Activated CD8-positive, alpha-beta memory T cell treated with anti-CD3 and anti-CD28 coated beads, Interleukin-2, amount 50 U/mL, for 24 hours (primary cell): Measurements from ENCODE around the gene AKR1C1.
"Not testable (repeated sequence)": the region's sequence is repeated elsewhere in the genome, so short reads cannot be mapped to it uniquely, and the experiment has no call there.

Experiments
- DNase-seq: peaks from one replicate; pipeline ENCODE4 v3.0.0-alpha.2; 2020; ENCODE audit errors: extremely low read depth

AKR1C1 gene

GRCh38 chr10:4962876-4963814 is at the start of gene AKR1C1:
Gene AKR1C1, plus strand, starts transcription at chr10:4963415. Its CDS starts 30 bp downstream, at chr10:4963445.
- DNase-seq: not testable (repeated sequence)

- no peak for DNase-seq
Observed at GRCh38 chr10:4914213-4914850, 48.9 kb upstream of the AKR1C1 start.

GRCh38 chr10:4916086-4916716 is 47.0 kb upstream of the AKR1C1 start:
- DNase-seq: no peak

- DNase-seq: no peak
Observed at GRCh38 chr10:4918236-4918635, 45.0 kb upstream of the AKR1C1 start.

GRCh38 chr10:4924482-4924881 is 38.7 kb upstream of the AKR1C1 start:
- DNase-seq: not testable (repeated sequence)

GRCh38 chr10:4926400-4926799 is 36.8 kb upstream of the AKR1C1 start:
- no peak for DNase-seq

- no peak for DNase-seq
Observed at GRCh38 chr10:4931587-4931986, 31.6 kb upstream of the AKR1C1 start.

GRCh38 chr10:4934391-4934987 is 28.7 kb upstream of the AKR1C1 start:
- no peak for DNase-seq

- DNase-seq: no peak
Observed at GRCh38 chr10:4937346-4937745, 25.9 kb upstream of the AKR1C1 start.

- DNase-seq: no peak
Observed at GRCh38 chr10:4939224-4940072, 23.8 kb upstream of the AKR1C1 start.

GRCh38 chr10:4940073-4940428 is 23.2 kb upstream of the AKR1C1 start:
- DNase-seq: not testable (repeated sequence)

- DNase-seq: not testable (repeated sequence)
Observed at GRCh38 chr10:4940909-4941308, 22.3 kb upstream of the AKR1C1 start.

GRCh38 chr10:4941540-4942330 is 21.5 kb upstream of the AKR1C1 start:
- no peak for DNase-seq

GRCh38 chr10:4942931-4943330 is 20.3 kb upstream of the AKR1C1 start:
- DNase-seq: not testable (repeated sequence)

- not testable (repeated sequence) for DNase-seq
Observed at GRCh38 chr10:4943416-4943815, 19.8 kb upstream of the AKR1C1 start.

- no peak for DNase-seq
Observed at GRCh38 chr10:4943821-4944220, 19.4 kb upstream of the AKR1C1 start.

GRCh38 chr10:4944841-4945240 is 18.4 kb upstream of the AKR1C1 start:
- no peak for DNase-seq

GRCh38 chr10:4945766-4946717 is 17.2 kb upstream of the AKR1C1 start:
- DNase-seq: no peak

GRCh38 chr10:4947039-4947634 is 16.1 kb upstream of the AKR1C1 start:
- no peak for DNase-seq
